Subcutaneous abdominal adipose tissue (tissue), 5 donors: Measurements from ENCODE around the gene ARHGAP21.

Experiments
- H3K27ac ChIP-seq: one replicate; pipeline ENCODE4 v1.7.0; 2013; ENCODE audit warnings: low read depth, mild to moderate bottlenecking, inconsistent platforms, low read length, moderate library complexity
- H3K27me3 ChIP-seq, 5 donors: one replicate each; pipeline ENCODE4 v1.7.0; 2013; ENCODE audit warnings: low read length in 5 of 5, inconsistent platforms in 1 of 5; ENCODE audit not compliant: control insufficient read depth in 5 of 5, insufficient read depth in 4 of 5
- H3K36me3 ChIP-seq, 5 donors: one replicate each; pipeline ENCODE4 v1.7.0; 2013; ENCODE audit warnings: low read length in 5 of 5; ENCODE audit not compliant: control insufficient read depth in 5 of 5, insufficient read depth in 5 of 5
- H3K4me1 ChIP-seq, 5 donors: one replicate each; pipeline ENCODE4 v1.7.0; 2013; ENCODE audit warnings: low read length in 5 of 5, mild to moderate bottlenecking in 3 of 5, moderate library complexity in 1 of 5; ENCODE audit not compliant: control insufficient read depth in 5 of 5, insufficient read depth in 5 of 5
- H3K4me3 ChIP-seq, 5 donors: one replicate each; pipeline ENCODE4 v1.7.0; 2013; ENCODE audit warnings: low read length in 5 of 5, low read depth in 1 of 5
- H3K9ac ChIP-seq, 5 donors: one replicate each; pipeline ENCODE4 v1.7.0; 2013; ENCODE audit warnings: low read length in 5 of 5, mild to moderate bottlenecking in 4 of 5, moderate library complexity in 3 of 5
- H3K9me3 ChIP-seq, 5 donors: one replicate each; pipeline ENCODE4 v1.7.0; 2013; ENCODE audit warnings: low read length in 5 of 5; ENCODE audit not compliant: control insufficient read depth in 5 of 5
- donor health status: healthy.
- donor health status: healthy.
- donor health status: healthy.
- donor health status: healthy.
- donor health status: healthy.

Gene ARHGAP21

DNA sequence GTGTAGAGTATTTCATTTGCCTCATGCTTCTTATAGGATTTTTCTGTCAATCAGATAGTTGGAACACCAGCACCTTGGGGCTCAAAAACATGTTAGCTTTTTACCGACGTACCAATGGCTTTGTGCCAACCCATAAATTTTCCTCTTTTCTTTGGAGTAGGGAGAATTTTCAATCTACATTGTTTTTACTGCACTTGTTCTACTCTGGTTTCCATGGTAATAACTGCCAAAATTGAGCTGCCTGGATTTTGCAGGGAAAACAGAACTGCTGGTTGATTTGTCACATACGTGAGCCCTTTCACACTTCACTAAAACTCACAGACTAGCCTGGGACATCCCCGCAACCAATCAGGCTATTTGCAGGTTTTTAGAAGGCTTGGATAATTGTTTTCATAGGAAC lies 189.7 kb downstream of the ARHGAP21 start:
- Histone ChIP-seq H3K27me3 (no peaks in the 10 kb centered on the region), H3K9ac (no peak overlapping the region), H3K4me1 (no peaks in the 10 kb centered on the region), H3K4me3 (no peak overlapping the region), H3K9me3 (no peaks in the 10 kb centered on the region), H3K27ac (no peak overlapping the region), H3K36me3 (peaks cover 9 to 68% (median 53%) of the 10 kb centered on the region in 5 donors)
